Spleen (tissue), 11 donors: ENCODE results near the gene AQP2. TPM values are rescaled to one million over a fixed set of nuclear protein-coding genes. Genes with fewer than 3 reads are reported as not detected.

Experiments
- DNase-seq: peaks from one replicate; pipeline ENCODE4 v3.0.0-alpha.2; 2020
- H3K27ac ChIP-seq, 8 donors: fragments of 200-600 bp; sonication (generic) in 7 of 8; 1 replicate in 4 of 8; 2 replicates in 4 of 8; pipeline versions ENCODE4 v1.5.0 to v1.8.0; 2016 to 2021; ENCODE audit warnings: inconsistent platforms in 4 of 8, mild to moderate bottlenecking in 4 of 8, moderate library complexity in 1 of 8
- H3K27me3 ChIP-seq, 7 donors: fragments of 200-600 bp; sonication (generic) in 6 of 7; replicated peaks in 1 of 7; 1 replicate in 4 of 7; 2 replicates in 3 of 7; pipeline versions ENCODE4 v1.5.0 to v1.8.0; 2016 to 2021; ENCODE audit warnings: inconsistent platforms in 3 of 7, mild to moderate bottlenecking in 1 of 7
- H3K36me3 ChIP-seq, 6 donors: fragments of 200-600 bp; sonication (generic) in 5 of 6; 1 replicate in 4 of 6; 2 replicates in 2 of 6; pipeline versions ENCODE4 v1.5.0 to v1.8.0; 2016 to 2021; ENCODE audit warnings: inconsistent platforms in 2 of 6
- H3K4me1 ChIP-seq, 6 donors: fragments of 200-600 bp; sonication (generic) in 5 of 6; 1 replicate in 3 of 6; 2 replicates in 3 of 6; pipeline versions ENCODE4 v1.5.0 to v1.8.0; 2016 to 2021; ENCODE audit warnings: inconsistent platforms in 3 of 6
- H3K4me3 ChIP-seq, 8 donors: fragments of 200-600 bp; sonication (generic) in 7 of 8; 1 replicate in 4 of 8; 2 replicates in 4 of 8; pipeline versions ENCODE4 v1.5.0 to v1.8.0; 2016 to 2021; ENCODE audit warnings: inconsistent platforms in 4 of 8, mild to moderate bottlenecking in 4 of 8, moderate library complexity in 2 of 8
- H3K9me3 ChIP-seq, 8 donors: fragments of 200-600 bp; sonication (generic) in 7 of 8; 1 replicate in 4 of 8; 2 replicates in 4 of 8; pipeline versions ENCODE4 v1.5.0 to v1.8.0; 2016 to 2021; ENCODE audit warnings: inconsistent platforms in 4 of 8
- CTCF ChIP-seq, 11 experiments: fragments of 200-600 bp in 7 of 11; fragments of 450-650 bp in 4 of 11; sonication (generic) in 4 of 11; IDR thresholded peaks in 8 of 11; conservative IDR thresholded peaks in 3 of 11; 1 replicate in 7 of 11; 2 replicates in 4 of 11; pipeline versions ENCODE4 v1.4.0 to v1.8.0; 2016 to 2021; ENCODE audit warnings: antibody characterized with exemption in 11 of 11, inconsistent platforms in 4 of 11, mild to moderate bottlenecking in 1 of 11
- POLR2A ChIP-seq, 3 donors: fragments of 450-650 bp; IDR thresholded peaks; one replicate each; pipeline ENCODE4 v1.5.1; 2017; ENCODE audit warnings: antibody characterized with exemption in 3 of 3, mild to moderate bottlenecking in 1 of 3
- POLR2AphosphoS5 ChIP-seq, 3 donors: sonication (generic); formaldehyde crosslinking; IDR thresholded peaks; one replicate each; pipeline ENCODE4 v1.5.1; 2017; ENCODE audit warnings: antibody characterized with exemption in 3 of 3
- WGBS, 5 donors: extraction: QIAGEN DNeasy Blood & Tissue Kit in 3 of 5; methylation state at CpG; one replicate each; pipeline versions ENCODE4 v1.1.5 to v1.1.7; 2013 to 2018; 5-methylcytosine and 5-hydroxymethylcytosine counted together
- intact Hi-C: fragments of 100-400 bp; cut with DNase I; formaldehyde crosslinking; loops from one replicate; pipeline ENCODE4 v1.15.0; 2023; ENCODE audit warnings: low total_unique reads
- polyA plus RNA-seq, 3 donors: library from polyadenylated mRNA; stranded (reverse); fragments of 200-250 nt; gene quantifications; one replicate each; pipeline ENCODE4 v1.2.1, GENCODE V29; 2013
- total RNA-seq, 7 donors: library from RNA; depleted of rRNA in 3 of 7; stranded (reverse); fragments of >200 nt in 3 of 7; fragmentation: NEBNext Ultra II Directional in 4 of 7; extraction: Animal tissue kit (Norgen Biotek cat#: 25700) in 4 of 7; gene quantifications; one replicate each; pipeline versions ENCODE4 v1.1.0 to v1.2.1, GENCODE V29; 2016 to 2021
- donor health status: healthy with polysubstance abuse.
- donor health status: DM: no; HTN: no; CAD: no; lungs with moderate emphysema.
- donor health status: DM: no; HTN: no; CAD: no.
- donor health status: Bipolar disorder and iron deficiency.
- donor health status: healthy.
- donor health status: DM: no; HTN: no; CAD: no.
- donor health status: DM: yes; HTN: yes; CAD: no.

Gene AQP2
- total and polyA plus RNA-seq, 10 donors: not detected

- no peak for TF ChIP-seq POLR2A (IDR thresholded peaks at IDR 0.05)
- TF ChIP-seq POLR2AphosphoS5 (IDR thresholded peaks at IDR 0.05): no peak
- no peak for TF ChIP-seq CTCF (IDR thresholded peaks at IDR 0.05 in 8 of 11, conservative IDR thresholded peaks at IDR 0.05 in 3 of 11)
- intact Hi-C loops: no loop called here
- no peaks in the 10 kb centered on the region for H3K36me3 ChIP-seq
- WGBS, 5 donors: 5 to 10% (median 9%) methylated on average over 28 to 111 of the region's 111 CpGs
- peaks cover 0 to 100% (median 29%) of the 10 kb centered on the region in 7 donors for H3K27me3 ChIP-seq
- H3K9me3 ChIP-seq: no peaks in the 10 kb centered on the region
- no peak within 1 kb of the TSS for H3K27ac ChIP-seq
- peak within 1 kb of the TSS in 5 of 8 donors; percentile 22 to 59 (median 24) for H3K4me3 ChIP-seq
- no peak for DNase-seq
- peaks cover 3 to 24% (median 13%) of the 10 kb centered on the region in 6 donors for H3K4me1 ChIP-seq
Observed at GRCh38 chr12:49961111-49961922, 10.8 kb downstream of the AQP2 start, which contains the start of gene AQP5. TSS of gene AQP5 (plus strand) at chr12:49961872. CDS start at chr12:49962018, 146 bp downstream.

- WGBS, 5 donors: 54 to 61% (median 58%) methylated on average over 8 to 37 of the region's 37 CpGs
- TF ChIP-seq CTCF (IDR thresholded peaks at IDR 0.05 in 8 of 11, conservative IDR thresholded peaks at IDR 0.05 in 3 of 11) (no peak), POLR2AphosphoS5 (IDR thresholded peaks at IDR 0.05) (no peak), POLR2A (IDR thresholded peaks at IDR 0.05) (no peak)
- Histone ChIP-seq H3K4me1 (peaks cover 4 to 28% (median 14%) of the 10 kb centered on the region in 6 donors), H3K27ac (no peak overlapping the region), H3K9me3 (no peaks in the 10 kb centered on the region), H3K36me3 (no peaks in the 10 kb centered on the region), H3K27me3 (peaks cover 0 to 100% (median 26%) of the 10 kb centered on the region in 7 donors), H3K4me3 (peak overlapping the region in 1 of 8 donors; percentile 59)
- intact Hi-C loops: no loop called here
- no peak for DNase-seq
Observed at GRCh38 chr12:49961993-49962764, 11.6 kb downstream of the AQP2 start.

- Histone ChIP-seq H3K4me1 (peaks cover 10 to 37% (median 23%) of the 10 kb centered on the region in 6 donors), H3K27ac (no peak overlapping the region), H3K36me3 (no peaks in the 10 kb centered on the region), H3K4me3 (no peak overlapping the region), H3K27me3 (peaks cover 0 to 100% (median 35%) of the 10 kb centered on the region in 7 donors), H3K9me3 (no peaks in the 10 kb centered on the region)
- intact Hi-C loops: no loop called here
- 76 to 86% (median 82%) methylated on average over 17 to 21 of the region's 21 CpGs for WGBS, 5 donors
- DNase-seq: peak; percentile 71
- no peak for TF ChIP-seq POLR2AphosphoS5 (IDR thresholded peaks at IDR 0.05)
- TF ChIP-seq CTCF (IDR thresholded peaks at IDR 0.05 in 8 of 11, conservative IDR thresholded peaks at IDR 0.05 in 3 of 11): no peak
- no peak for TF ChIP-seq POLR2A (IDR thresholded peaks at IDR 0.05)
Observed at GRCh38 chr12:49962861-49963765, 12.6 kb downstream of the AQP2 start.
